ENCODE data around the gene MGAT2.
"Not testable (repeated sequence)": the region's sequence is repeated elsewhere in the genome, so short reads cannot be mapped to it uniquely, and the experiment has no call there.

Gene MGAT2

DNA sequence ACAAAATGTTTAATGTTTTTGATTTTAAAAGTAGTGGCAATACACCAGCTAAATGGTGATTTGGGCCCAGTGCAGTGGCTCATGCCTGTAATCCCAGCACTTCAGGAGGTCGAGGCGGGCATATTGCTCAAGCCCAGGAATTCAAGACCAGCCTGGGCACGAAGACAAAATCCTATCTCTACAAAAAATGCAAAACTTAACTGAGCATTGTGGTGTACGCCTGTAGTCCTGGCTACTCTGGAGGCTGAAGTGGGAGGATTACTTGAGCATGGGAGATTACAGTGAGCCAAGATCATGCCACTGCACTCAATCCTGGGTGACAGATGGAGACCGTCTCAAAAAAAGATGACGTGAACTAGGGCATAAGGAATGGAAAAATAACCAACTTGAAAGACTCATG lies 4.8 kb upstream of the MGAT2 start:
- Histone ChIP-seq H3K4me3 (ENCODE audit: low read depth, low read length) (no peak overlapping the region), H3K27ac (ENCODE audit: low read depth, low read length) (no peak overlapping the region), H2AK5ac (ENCODE audit: low read length) (no peak overlapping the region), H4K91ac (ENCODE audit: low read depth, low read length) (no peak overlapping the region), H3K14ac (ENCODE audit: low read length) (no peak overlapping the region), H2AFZ (ENCODE audit: insufficient read depth, low read length, poor library complexity) (no peak overlapping the region), H3K9ac (ENCODE audit: low read length) (no peak overlapping the region), H3K79me1 (ENCODE audit: low read length) (peaks cover 7% of the 10 kb centered on the region), H3K18ac (ENCODE audit: low read length) (no peak overlapping the region), H4K12ac (ENCODE audit: low read depth, low read length) (no peak overlapping the region), H3K36me3 (ENCODE audit: control insufficient read depth in 1 of 2, insufficient read depth in 2 of 2, low read length in 2 of 2) (peaks cover 5 to 11% of the 10 kb centered on the region in 2 experiments), H3K79me2 (ENCODE audit: control insufficient read depth, insufficient read depth, low read length, poor library complexity) (peaks cover 14% of the 10 kb centered on the region), H3K9me3 (ENCODE audit: insufficient read depth, low read depth, low read length) (no peaks in the 10 kb centered on the region), H2BK12ac (ENCODE audit: low read length) (no peak overlapping the region), H3K4me2 (ENCODE audit: low read length) (no peak overlapping the region), H4K8ac (ENCODE audit: low read depth, low read length) (no peak overlapping the region), H2BK120ac (ENCODE audit: insufficient read depth, low read length, poor library complexity) (no peak overlapping the region), H2BK5ac (ENCODE audit: low read depth, low read length, poor library complexity) (no peak overlapping the region), H3K4me1 (ENCODE audit: control insufficient read depth in 1 of 2, insufficient read depth in 2 of 2, low read length in 2 of 2) (peaks cover 0 to 2% of the 10 kb centered on the region in 2 experiments), H3K23ac (ENCODE audit: low read length) (no peak overlapping the region), H3K27me3 (ENCODE audit: insufficient read depth, low read length) (no peaks in the 10 kb centered on the region), H3K4ac (ENCODE audit: low read depth, low read length) (no peak overlapping the region)
- peak; percentile 72 to 88 for DNase-seq
- WGBS (ENCODE audit: extremely low coverage, insufficient coverage, insufficient read length), result no CpG with 5 or more reads among the region's 6 CpGs

DNA sequence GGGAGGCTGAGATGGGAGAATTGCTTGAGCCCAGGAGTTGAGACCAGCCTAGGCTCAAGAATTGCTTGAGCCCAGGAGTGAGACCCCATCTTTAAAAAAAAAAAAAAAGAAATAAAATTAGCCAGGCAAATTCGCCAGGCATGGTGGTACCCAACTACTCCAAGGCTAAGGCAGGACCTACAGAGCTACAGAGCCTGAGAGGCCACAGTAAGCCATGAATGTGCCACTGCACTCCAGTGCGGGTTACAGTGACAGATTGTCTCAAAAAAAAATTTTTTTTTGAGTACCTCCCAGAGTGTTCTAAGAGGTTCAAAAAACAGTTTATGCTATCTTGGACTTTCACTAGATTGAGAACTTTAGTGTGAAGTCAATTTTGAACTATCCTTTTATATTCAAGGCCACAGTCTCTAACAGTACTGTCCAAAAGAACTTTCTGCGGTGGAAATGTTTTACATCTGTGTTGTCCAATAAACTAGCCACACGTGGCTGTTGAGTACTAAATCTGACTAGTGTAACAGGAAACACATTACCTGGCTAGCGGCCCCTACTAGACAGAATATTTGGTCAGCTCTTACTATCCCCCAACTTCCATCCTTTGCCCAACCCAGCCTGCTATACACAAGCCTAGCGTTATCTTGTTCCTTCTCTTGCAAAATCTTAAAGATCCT lies 2.6 kb upstream of the MGAT2 start:
- Histone ChIP-seq H2AFZ (ENCODE audit: insufficient read depth, low read length, poor library complexity) (no peak overlapping the region), H3K18ac (ENCODE audit: low read length) (no peak overlapping the region), H2AK5ac (ENCODE audit: low read length) (no peak overlapping the region), H3K4me3 (ENCODE audit: low read depth, low read length) (no peak overlapping the region), H4K12ac (ENCODE audit: low read depth, low read length) (no peak overlapping the region), H2BK120ac (ENCODE audit: insufficient read depth, low read length, poor library complexity) (no peak overlapping the region), H3K4me2 (ENCODE audit: low read length) (no peak overlapping the region), H3K4ac (ENCODE audit: low read depth, low read length) (no peak overlapping the region), H3K79me2 (ENCODE audit: control insufficient read depth, insufficient read depth, low read length, poor library complexity) (peaks cover 20% of the 10 kb centered on the region), H3K27me3 (ENCODE audit: insufficient read depth, low read length) (no peaks in the 10 kb centered on the region), H3K23ac (ENCODE audit: low read length) (no peak overlapping the region), H4K8ac (ENCODE audit: low read depth, low read length) (no peak overlapping the region), H3K14ac (ENCODE audit: low read length) (no peak overlapping the region), H2BK12ac (ENCODE audit: low read length) (no peak overlapping the region), H3K9ac (ENCODE audit: low read length) (no peak overlapping the region), H3K36me3 (ENCODE audit: control insufficient read depth in 1 of 2, insufficient read depth in 2 of 2, low read length in 2 of 2) (peaks cover 5 to 11% of the 10 kb centered on the region in 2 experiments), H3K4me1 (ENCODE audit: control insufficient read depth in 1 of 2, insufficient read depth in 2 of 2, low read length in 2 of 2) (peaks cover 3 to 9% of the 10 kb centered on the region in 2 experiments), H3K9me3 (ENCODE audit: insufficient read depth, low read depth, low read length) (no peaks in the 10 kb centered on the region), H3K79me1 (ENCODE audit: low read length) (peaks cover 13% of the 10 kb centered on the region), H2BK5ac (ENCODE audit: low read depth, low read length, poor library complexity) (no peak overlapping the region), H3K27ac (ENCODE audit: low read depth, low read length) (no peak overlapping the region), H4K91ac (ENCODE audit: low read depth, low read length) (no peak overlapping the region)
- WGBS (ENCODE audit: extremely low coverage, insufficient coverage, insufficient read length), result no CpG with 5 or more reads among the region's 6 CpGs
- DNase-seq, result no peak

DNA sequence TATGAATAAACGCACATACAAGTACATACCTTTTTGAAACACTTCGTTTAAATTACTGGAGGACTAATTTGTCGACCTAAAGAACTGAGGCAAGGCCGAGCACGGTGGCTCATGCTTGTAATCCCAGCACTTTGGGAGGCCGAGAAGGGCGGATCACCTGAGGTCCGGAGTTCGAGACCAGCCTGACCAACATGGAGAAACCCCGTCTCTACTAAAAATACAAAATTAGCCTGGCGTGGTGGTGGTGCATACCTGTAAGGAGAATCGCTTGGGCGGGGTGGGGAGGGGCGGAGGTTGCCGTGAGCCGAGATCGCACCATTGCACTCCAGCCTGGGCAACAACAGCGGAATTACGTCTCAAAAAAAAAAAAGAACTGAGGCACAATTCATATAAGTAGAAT lies 1.3 kb upstream of the MGAT2 start:
- H3K27ac ChIP-seq (ENCODE audit: low read depth, low read length); H2BK12ac ChIP-seq (ENCODE audit: low read length); H4K12ac ChIP-seq (ENCODE audit: low read depth, low read length); H3K27me3 ChIP-seq (ENCODE audit: insufficient read depth, low read length); H3K14ac ChIP-seq (ENCODE audit: low read length); H4K91ac ChIP-seq (ENCODE audit: low read depth, low read length); H3K4me1 ChIP-seq (ENCODE audit: control insufficient read depth in 1 of 2, insufficient read depth in 2 of 2, low read length in 2 of 2); H2BK5ac ChIP-seq (ENCODE audit: low read depth, low read length, poor library complexity); H3K23ac ChIP-seq (ENCODE audit: low read length); H2AFZ ChIP-seq (ENCODE audit: insufficient read depth, low read length, poor library complexity); H3K18ac ChIP-seq (ENCODE audit: low read length); H2BK120ac ChIP-seq (ENCODE audit: insufficient read depth, low read length, poor library complexity); H3K9me3 ChIP-seq (ENCODE audit: insufficient read depth, low read depth, low read length); DNase-seq; H2AK5ac ChIP-seq (ENCODE audit: low read length); H4K8ac ChIP-seq (ENCODE audit: low read depth, low read length): not testable (repeated sequence)
- Histone ChIP-seq H3K4ac (ENCODE audit: low read depth, low read length) (peak overlapping the region; percentile 17), H3K79me2 (ENCODE audit: control insufficient read depth, insufficient read depth, low read length, poor library complexity) (peaks cover 20% of the 10 kb centered on the region), H3K36me3 (ENCODE audit: control insufficient read depth in 1 of 2, insufficient read depth in 2 of 2, low read length in 2 of 2) (peaks cover 5 to 11% of the 10 kb centered on the region in 2 experiments), H3K4me2 (ENCODE audit: low read length) (peak overlapping the region; percentile 96), H3K9ac (ENCODE audit: low read length) (peak overlapping the region; percentile 70), H3K79me1 (ENCODE audit: low read length) (peaks cover 13% of the 10 kb centered on the region), H3K4me3 (ENCODE audit: low read depth, low read length) (peak overlapping the region; percentile 50)
- WGBS (ENCODE audit: extremely low coverage, insufficient coverage, insufficient read length), result no CpG with 5 or more reads among the region's 19 CpGs

DNA sequence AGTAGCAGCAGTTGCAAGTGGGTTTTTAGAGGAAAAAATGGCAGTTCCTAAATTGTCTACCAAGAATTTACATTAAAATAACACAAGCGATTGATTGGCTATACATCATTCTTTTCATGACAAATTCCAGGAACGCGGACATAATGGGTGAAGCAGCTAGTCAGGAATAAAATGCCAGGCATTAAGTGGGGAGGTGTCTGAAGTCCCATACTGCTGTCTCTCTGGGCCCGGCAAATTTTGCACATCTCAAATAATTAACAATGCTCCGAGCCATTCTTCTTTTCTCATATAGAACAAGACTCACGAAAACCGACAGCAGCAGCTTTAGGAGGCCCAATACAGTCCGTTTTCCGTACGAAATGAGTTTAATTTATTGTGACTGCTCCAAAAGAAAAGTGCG lies 869 bp upstream of the MGAT2 start:
- Histone ChIP-seq H3K4me3 (ENCODE audit: low read depth, low read length) (peak overlapping the region; percentile 99), H3K18ac (ENCODE audit: low read length) (no peak overlapping the region), H3K23ac (ENCODE audit: low read length) (no peak overlapping the region), H4K8ac (ENCODE audit: low read depth, low read length) (no peak overlapping the region), H4K91ac (ENCODE audit: low read depth, low read length) (no peak overlapping the region), H3K79me2 (ENCODE audit: control insufficient read depth, insufficient read depth, low read length, poor library complexity) (peaks cover 20% of the 10 kb centered on the region), H3K14ac (ENCODE audit: low read length) (no peak overlapping the region), H3K79me1 (ENCODE audit: low read length) (peaks cover 13% of the 10 kb centered on the region), H2AK5ac (ENCODE audit: low read length) (no peak overlapping the region), H4K12ac (ENCODE audit: low read depth, low read length) (no peak overlapping the region), H3K27me3 (ENCODE audit: insufficient read depth, low read length) (no peaks in the 10 kb centered on the region), H2BK12ac (ENCODE audit: low read length) (no peak overlapping the region), H3K9ac (ENCODE audit: low read length) (peak overlapping the region; percentile 87), H3K4me1 (ENCODE audit: control insufficient read depth in 1 of 2, insufficient read depth in 2 of 2, low read length in 2 of 2) (peaks cover 3 to 9% of the 10 kb centered on the region in 2 experiments), H3K4ac (ENCODE audit: low read depth, low read length) (peak overlapping the region; percentile 17), H2AFZ (ENCODE audit: insufficient read depth, low read length, poor library complexity) (no peak overlapping the region), H2BK120ac (ENCODE audit: insufficient read depth, low read length, poor library complexity) (no peak overlapping the region), H2BK5ac (ENCODE audit: low read depth, low read length, poor library complexity) (no peak overlapping the region), H3K9me3 (ENCODE audit: insufficient read depth, low read depth, low read length) (no peaks in the 10 kb centered on the region), H3K27ac (ENCODE audit: low read depth, low read length) (peak overlapping the region; percentile 89), H3K4me2 (ENCODE audit: low read length) (peak overlapping the region; percentile 96), H3K36me3 (ENCODE audit: control insufficient read depth in 1 of 2, insufficient read depth in 2 of 2, low read length in 2 of 2) (peaks cover 5 to 11% of the 10 kb centered on the region in 2 experiments)
- WGBS (ENCODE audit: extremely low coverage, insufficient coverage, insufficient read length), result no CpG with 5 or more reads among the region's 11 CpGs
- DNase-seq, result peak in 1 of 2 donors; percentile 51
